Spinal cord (tissue), 10 donors: Measurements from ENCODE around the gene CCNF. TPM values are rescaled to one million over a fixed set of nuclear protein-coding genes. Genes with fewer than 3 reads are reported as not detected.
A peak's percentile ranks its signal among the peaks of the same experiment; 100 is the strongest.

ENCODE experiments used
- DNase-seq, 6 donors: peaks; one replicate each; pipeline versions ENCODE4 v3.0.0 to v3.0.0-alpha.2; 2013 to 2015; ENCODE audit warnings: low spot score in 6 of 6, low read depth in 4 of 6
- H3K27ac ChIP-seq: one replicate; pipeline ENCODE4 v1.5.1; 2013; ENCODE audit warnings: low read depth, low read length, control low read depth
- H3K27me3 ChIP-seq: one replicate; pipeline ENCODE4 v1.6.1; 2013; ENCODE audit warnings: low read length; ENCODE audit not compliant: control insufficient read depth, insufficient read depth
- H3K36me3 ChIP-seq: one replicate; pipeline ENCODE4 v1.6.1; 2013; ENCODE audit warnings: low read length; ENCODE audit not compliant: control insufficient read depth, insufficient read depth
- H3K4me1 ChIP-seq: one replicate; pipeline ENCODE4 v1.6.1; 2013; ENCODE audit warnings: low read length; ENCODE audit not compliant: control insufficient read depth, insufficient read depth
- H3K4me3 ChIP-seq: one replicate; pipeline ENCODE4 v1.5.1; 2013; ENCODE audit warnings: low read depth, low read length, control low read depth
- H3K9me3 ChIP-seq: one replicate; pipeline ENCODE4 v1.6.1; 2013; ENCODE audit warnings: low read length; ENCODE audit not compliant: control insufficient read depth, insufficient read depth
- WGBS: methylation state at CpG from one replicate; pipeline ENCODE4 v1.1.5; 2013; ENCODE audit warnings: missing lambda C conversion rate; ENCODE audit not compliant: insufficient coverage; 5-methylcytosine and 5-hydroxymethylcytosine counted together
- polyA plus RNA-seq, 2 donors: library from polyadenylated mRNA; unstranded; fragments of 120-200 nt; gene quantifications; one replicate each; pipeline ENCODE4 v1.2.1, GENCODE V29; 2013; ENCODE audit not compliant: insufficient read length in 2 of 2
- total RNA-seq, 2 donors: library from RNA; depleted of rRNA in 1 of 2; stranded (reverse); fragments of 120-200 nt in 1 of 2; fragments of >200 nt in 1 of 2; gene quantifications; one replicate each; pipeline versions ENCODE4 v1.2.3 to v1.2.4, GENCODE V29; 2013 to 2014
- donor health status: healthy.

CCNF gene
- total and polyA plus RNA-seq, 4 donors: 7.6 to 11.6 (median 9.7) TPM

GRCh38 chr16:2497695-2498484 lies 68.6 kb downstream of the CCNF start:
- H3K4me3 ChIP-seq: no peak overlapping the region
- H3K36me3 ChIP-seq: peaks cover 77% of the 10 kb centered on the region
- WGBS: 92% methylated on average over 26 of the region's 26 CpGs
- no peak for DNase-seq
- no peaks in the 10 kb centered on the region for H3K9me3 ChIP-seq
- no peak overlapping the region for H3K27ac ChIP-seq
- no peaks in the 10 kb centered on the region for H3K27me3 ChIP-seq
- peaks cover 28% of the 10 kb centered on the region for H3K4me1 ChIP-seq

DNA sequence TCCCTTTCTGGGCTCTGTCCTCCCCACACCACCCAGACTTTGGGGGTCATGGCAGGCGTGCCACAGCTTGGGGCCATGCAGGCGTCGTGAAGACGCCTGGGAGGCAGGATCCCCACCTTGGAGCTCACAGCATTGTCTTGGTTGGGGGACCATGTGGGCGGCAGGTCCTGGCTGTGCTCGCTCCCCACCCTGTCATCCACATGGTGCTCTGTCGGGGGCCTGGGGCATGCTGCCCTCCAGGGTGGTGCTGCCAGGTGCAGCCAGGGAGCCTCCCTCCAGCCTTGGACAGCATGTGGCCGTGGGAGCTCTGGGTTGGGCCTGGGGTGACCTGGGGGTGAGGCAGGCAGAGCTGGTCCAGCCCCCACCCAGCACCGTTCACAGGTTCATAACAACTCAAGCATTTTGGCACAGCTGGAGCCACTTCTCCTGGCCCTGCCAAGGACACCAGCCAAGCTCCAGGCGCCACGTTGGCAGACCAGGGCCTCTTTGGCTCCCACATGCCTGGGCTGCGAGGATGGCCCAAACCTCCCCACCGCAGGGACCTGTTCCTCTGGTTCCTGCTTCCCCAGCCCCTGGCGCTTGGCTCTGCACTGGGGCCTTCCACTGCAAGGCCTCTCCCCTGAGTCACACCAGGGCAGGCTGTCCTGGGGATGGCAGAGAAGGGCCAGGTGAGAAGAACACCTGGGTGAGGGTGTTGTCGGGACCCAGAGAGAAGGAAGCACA lies 69.4 kb downstream of the CCNF start:
- Histone ChIP-seq H3K4me3 (no peak overlapping the region), H3K4me1 (peaks cover 30% of the 10 kb centered on the region), H3K27ac (no peak overlapping the region), H3K36me3 (peaks cover 76% of the 10 kb centered on the region), H3K27me3 (no peaks in the 10 kb centered on the region), H3K9me3 (no peaks in the 10 kb centered on the region)
- no peak for DNase-seq
- WGBS: 77% methylated on average over 15 of the region's 15 CpGs

DNA sequence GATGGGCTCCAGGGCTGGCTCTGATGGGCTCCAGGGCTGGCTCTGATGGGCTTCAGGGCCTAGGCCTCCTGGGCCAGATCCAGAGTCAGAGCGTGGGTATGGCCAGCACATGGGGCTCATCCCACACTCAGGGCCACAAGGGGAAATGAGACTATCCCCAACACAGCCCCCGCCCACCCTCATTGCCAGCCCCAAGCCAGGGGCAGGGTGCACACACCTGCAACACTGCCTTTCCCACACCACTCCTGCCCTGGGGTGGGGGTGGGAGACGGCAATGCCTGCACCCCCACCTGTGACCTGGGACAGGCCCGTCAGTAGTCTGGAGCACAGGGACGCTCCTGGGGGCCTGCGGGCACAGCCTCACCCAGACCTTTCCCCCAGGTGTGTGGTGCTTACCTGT lies 70.2 kb downstream of the CCNF start:
- Histone ChIP-seq H3K36me3 (peaks cover 75% of the 10 kb centered on the region), H3K4me1 (peaks cover 30% of the 10 kb centered on the region), H3K27me3 (no peaks in the 10 kb centered on the region), H3K9me3 (no peaks in the 10 kb centered on the region), H3K4me3 (no peak overlapping the region), H3K27ac (no peak overlapping the region)
- no peak for DNase-seq
- no CpG with 5 or more reads among the region's 6 CpGs for WGBS

- H3K9me3 ChIP-seq: no peaks in the 10 kb centered on the region
- no peaks in the 10 kb centered on the region for H3K27me3 ChIP-seq
- H3K4me1 ChIP-seq: peaks cover 30% of the 10 kb centered on the region
- no peak overlapping the region for H3K4me3 ChIP-seq
- 94% methylated on average over 24 of the region's 29 CpGs for WGBS
- H3K27ac ChIP-seq: no peak overlapping the region
- no peak for DNase-seq
- peaks cover 75% of the 10 kb centered on the region for H3K36me3 ChIP-seq
These were observed 70.7 kb downstream of the CCNF start for GRCh38 chr16:2499890-2500429.

DNA sequence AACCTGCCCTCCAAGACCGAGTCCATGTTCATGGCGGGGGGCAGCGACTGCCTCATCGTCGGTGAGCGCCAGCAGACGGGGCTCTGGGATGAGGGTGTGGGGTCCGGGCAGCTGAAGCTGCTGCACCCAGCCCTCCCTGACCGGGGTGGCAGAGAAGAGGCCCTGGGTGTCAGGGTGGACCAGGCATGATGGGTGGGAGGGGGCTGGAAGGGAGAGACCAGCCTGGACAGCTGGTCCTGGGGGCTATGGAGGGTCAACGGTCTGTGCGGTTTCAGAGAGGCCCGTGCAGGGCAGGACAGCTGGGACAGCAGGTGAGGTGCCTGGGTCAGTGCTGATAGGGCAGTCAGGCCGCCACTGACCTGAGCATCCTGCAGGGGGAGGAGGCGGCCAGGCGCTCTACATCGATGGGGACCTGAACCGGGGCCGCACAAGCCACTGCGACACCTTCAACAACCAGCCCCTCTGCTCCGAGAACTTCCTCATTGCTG lies 71.2 kb downstream of the CCNF start:
- Histone ChIP-seq H3K4me1 (peaks cover 30% of the 10 kb centered on the region), H3K36me3 (peaks cover 75% of the 10 kb centered on the region), H3K27ac (no peak overlapping the region), H3K9me3 (no peaks in the 10 kb centered on the region), H3K4me3 (no peak overlapping the region), H3K27me3 (no peaks in the 10 kb centered on the region)
- WGBS: 80% methylated on average over 18 of the region's 20 CpGs
- no peak for DNase-seq

DNA sequence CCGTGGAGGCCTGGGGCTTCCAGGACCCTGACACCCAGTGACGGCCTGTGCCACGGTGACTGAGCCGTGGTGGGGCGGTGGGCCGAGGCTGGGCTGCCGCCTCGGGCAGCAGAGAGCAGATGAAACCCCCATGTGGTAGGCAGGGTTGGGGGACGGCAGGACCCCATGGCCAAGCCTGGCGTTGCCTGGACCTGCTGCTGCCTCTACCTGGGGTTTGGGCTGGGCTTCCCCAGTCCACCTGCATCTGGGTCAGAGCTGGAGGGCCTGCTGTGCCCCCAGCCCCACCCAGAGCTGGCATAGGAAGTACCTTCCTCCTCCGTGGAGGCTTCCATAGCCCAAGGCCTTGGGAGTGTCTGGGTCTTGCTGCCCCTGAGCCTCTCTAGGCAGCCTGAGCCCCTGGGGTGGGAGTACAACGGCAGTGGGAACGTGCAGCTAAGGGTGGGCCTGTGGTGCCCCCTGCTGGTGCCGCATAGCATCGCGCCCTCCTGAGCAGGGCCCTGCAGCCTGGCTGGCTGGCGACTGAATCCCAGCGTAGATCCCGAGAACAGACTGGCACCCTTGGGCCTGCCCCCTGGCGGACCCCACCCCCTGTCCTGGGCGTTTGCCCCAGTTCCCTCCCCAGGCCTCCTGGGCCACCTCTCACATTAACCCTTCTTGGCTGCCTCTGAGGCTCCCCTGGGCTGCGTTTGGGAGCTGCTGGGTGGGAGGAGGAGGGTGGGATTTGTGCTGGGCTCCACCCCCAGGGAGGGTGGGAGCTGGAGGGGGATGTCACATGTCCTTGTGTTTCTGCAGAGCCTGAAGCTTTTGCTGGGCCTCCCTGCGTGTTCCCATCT lies 71.9 kb downstream of the CCNF start:
- peaks cover 30% of the 10 kb centered on the region for H3K4me1 ChIP-seq
- 29% methylated on average over 19 of the region's 23 CpGs for WGBS
- H3K36me3 ChIP-seq: peaks cover 72% of the 10 kb centered on the region
- no peaks in the 10 kb centered on the region for H3K27me3 ChIP-seq
- peak; percentile 52 to 94 (median 72) for DNase-seq
- H3K9me3 ChIP-seq: no peaks in the 10 kb centered on the region
- H3K27ac ChIP-seq: peak overlapping the region; percentile 40
- H3K4me3 ChIP-seq: peak overlapping the region; percentile 40

DNA sequence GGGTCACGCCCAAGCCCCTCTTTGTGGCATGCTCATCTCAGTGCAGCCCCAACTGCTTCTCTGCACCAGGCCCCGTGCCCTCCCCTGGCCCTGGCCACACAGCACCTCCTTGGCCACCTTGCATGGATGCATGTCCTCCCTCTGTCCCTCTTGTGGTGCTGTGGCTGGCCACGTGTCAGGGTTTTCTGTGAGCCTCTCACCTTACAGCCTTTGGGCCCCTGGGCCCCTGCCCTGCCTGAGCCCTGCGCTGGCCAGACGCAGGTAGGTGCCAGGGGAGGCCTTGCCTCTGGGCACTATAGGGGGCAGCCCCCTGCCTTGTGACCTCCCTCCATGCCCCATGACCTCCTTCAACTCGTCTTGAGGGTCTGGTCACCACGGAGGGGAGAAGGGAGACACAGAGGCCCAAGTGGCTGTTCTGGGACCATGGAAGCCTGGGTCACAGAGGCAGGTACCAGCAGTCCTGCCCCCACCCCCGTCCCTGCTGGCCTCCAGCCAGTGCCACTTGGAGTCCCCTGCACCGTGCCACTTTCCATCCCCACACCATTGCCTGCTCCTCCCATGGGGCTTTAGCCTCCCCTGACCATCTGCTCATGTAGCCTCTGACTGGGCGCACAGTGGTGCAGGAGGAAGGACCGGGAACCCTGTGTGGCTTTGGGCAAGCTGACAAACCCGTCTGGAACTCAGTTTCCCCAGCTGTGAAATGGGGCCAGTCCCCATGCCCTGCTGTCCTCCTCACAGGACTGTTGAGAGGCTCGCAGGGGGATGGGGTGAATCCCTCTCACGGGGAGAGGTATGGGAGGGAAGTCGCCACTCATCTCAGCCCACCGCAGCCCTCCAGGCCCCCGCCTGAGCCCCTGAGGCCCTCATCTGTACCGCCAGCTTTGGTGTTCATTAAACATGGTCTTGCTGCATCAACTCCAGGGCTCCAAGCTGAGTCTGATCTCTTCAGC lies 73.0 kb downstream of the CCNF start:
- DNase-seq: no peak
- Histone ChIP-seq H3K27ac (no peak overlapping the region), H3K4me3 (no peak overlapping the region), H3K4me1 (peaks cover 30% of the 10 kb centered on the region), H3K9me3 (no peaks in the 10 kb centered on the region), H3K36me3 (peaks cover 72% of the 10 kb centered on the region), H3K27me3 (no peaks in the 10 kb centered on the region)
- WGBS: 71% methylated on average over 15 of the region's 18 CpGs

- H3K27ac ChIP-seq: no peak overlapping the region
- peaks cover 52% of the 10 kb centered on the region for H3K36me3 ChIP-seq
- no peaks in the 10 kb centered on the region for H3K27me3 ChIP-seq
- H3K4me1 ChIP-seq: peaks cover 23% of the 10 kb centered on the region
- DNase-seq: no peak
- WGBS: 85% methylated on average over 14 of the region's 14 CpGs
- no peak overlapping the region for H3K4me3 ChIP-seq
- H3K9me3 ChIP-seq: no peaks in the 10 kb centered on the region
These were observed 76.4 kb downstream of the CCNF start for GRCh38 chr16:2505695-2506094.
